ENCODE measurements around the gene ANP32A.
A peak's percentile ranks its signal among the peaks of the same experiment; 100 is the strongest.

Gene ANP32A

DNA sequence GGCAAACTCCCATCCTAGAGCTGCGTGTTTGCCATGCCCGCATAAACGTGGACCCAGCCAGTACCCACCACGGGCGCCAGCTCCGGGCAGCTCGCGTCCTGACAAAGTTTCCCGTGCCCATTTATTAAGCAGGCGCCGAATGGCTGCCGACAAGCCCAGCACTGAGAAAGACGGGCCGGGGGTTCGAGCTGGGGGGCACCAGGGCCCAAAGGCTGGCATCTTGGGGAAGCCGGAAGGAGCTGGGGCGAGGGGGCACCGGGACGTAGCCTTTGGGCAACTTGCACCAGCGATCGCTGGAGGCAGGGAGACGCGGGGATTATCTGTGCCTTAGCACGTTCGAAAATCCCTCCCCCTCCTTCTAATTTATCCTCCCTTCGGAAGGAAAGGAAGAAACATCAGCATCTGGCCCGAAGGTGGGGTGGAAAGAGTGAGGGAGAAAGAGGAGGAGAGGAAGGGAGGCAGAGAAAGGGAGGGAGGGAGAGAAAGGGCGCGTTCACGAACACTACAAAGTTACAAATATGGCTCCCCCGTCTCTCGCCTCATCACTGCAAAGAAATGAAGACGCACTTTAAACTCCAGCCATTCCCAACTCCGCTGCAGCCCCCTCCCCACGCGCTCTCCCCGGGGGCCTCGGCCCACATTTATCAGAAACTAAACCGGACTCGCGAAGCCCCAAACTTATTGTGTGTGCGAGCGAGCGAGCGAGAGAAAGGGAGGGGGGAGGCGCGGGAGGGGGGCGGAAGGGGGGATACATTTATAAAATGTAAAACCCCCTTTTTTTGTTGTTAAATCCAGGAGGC, 1.0 kb downstream of the ANP32A start:
- DNase-seq (ENCODE audit: low read depth in 2 of 2) = peak in 1 of 2 donors; percentile 5

DNA sequence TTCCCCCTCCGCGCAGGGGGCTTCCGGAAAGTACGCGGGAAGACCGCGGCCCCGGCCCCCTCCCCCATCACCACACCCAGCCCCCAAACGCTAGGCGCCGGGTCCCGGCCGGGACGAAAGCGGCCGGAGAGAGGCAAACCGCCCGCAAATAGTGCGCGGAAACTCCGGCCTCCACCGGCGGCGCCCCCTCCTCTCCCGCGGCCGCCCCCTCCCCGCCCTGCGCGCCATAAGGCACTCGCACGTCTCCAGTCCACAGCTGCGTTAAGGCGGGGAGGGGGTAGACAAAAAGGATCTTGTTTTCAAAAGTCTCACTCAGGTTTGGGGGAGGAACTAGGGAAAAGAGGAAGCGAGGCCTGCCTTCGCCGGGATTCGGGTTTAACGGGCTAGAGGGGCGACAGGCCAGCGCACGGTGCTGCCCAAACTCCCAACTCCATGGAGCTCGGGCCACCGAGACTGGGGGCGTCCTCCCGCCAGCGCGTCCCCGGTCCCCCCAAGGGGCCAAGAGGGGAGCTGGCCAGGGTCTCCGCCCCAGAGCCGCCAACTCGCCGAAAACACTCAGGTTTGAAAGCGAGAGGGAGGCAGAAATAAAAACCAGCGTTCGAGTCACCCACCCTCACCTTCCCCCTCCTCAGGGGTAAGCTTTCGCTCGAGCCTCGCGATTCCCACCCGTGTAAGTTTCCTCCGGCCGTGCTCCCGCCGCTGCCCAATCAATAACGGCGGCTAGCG, 1.8 kb downstream of the ANP32A start:
- DNase-seq (ENCODE audit: low read depth in 2 of 2) = no peak

DNA sequence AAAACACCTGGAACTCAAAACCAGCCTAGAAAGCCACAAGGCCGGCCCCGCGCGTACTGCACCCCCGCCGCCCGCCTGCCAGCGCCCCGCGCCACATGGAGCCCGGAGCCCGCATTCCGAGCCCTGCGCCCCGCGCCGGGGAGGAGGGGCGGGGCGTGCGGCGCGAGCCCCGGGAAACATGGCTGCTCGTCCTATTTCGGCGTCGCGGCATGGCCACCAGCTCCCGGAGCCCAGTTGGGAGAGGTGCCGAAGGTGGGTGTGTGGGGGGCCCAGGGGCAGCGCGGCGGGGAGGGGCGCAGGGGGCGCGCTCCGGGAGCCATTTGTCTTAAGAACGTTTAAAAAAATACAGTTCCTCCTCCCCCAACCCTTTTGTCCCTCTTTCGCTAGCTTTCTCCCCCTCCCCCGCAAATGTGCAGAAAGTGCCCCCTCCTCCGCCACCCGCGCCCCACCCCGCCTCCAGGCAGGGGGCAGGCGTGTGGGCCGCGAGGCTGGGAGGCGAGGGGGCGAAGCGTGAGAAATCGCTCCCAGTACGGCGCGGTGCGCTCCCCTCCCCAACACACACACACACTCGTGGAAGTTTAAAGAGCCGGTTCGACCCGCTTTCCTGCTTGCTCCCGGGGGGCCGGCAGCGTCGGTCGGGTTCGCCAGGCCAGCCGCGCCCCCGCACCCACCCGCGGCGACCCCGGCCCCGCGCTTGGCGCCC, 2.5 kb downstream of the ANP32A start:
- DNase-seq (ENCODE audit: low read depth in 2 of 2) = peak in 1 of 2 donors; percentile 45

GRCh38 chr15:68817304-68818065, 3.2 kb downstream of the ANP32A start:
- peak in 1 of 2 donors; percentile 45 for DNase-seq (ENCODE audit: low read depth in 2 of 2)

DNA sequence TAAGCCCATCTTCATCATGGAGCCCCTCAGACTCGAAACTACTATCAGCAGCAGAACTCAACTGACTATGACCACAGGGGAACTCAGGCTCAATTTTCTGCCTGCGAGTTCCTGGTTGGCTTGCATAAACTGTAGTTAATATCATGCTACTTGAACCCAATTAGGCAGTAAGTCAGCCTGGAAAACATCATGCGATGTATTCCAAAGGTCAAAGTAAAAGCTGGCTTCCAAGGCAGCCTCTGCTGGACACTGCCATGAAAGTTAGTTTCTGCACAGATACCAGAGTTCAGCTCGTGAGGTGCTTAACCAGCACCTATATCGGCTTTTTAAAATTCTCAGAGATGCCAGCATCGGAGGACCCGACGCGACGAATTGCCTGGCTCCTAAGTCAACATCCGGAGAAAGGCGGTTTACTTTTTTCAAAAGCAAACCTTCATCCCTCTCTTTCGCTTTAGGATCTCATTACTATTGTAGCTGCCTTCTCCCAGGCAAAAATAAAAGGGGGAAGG, 3.8 kb downstream of the ANP32A start:
- no peak for DNase-seq (ENCODE audit: low read depth in 2 of 2)

DNA sequence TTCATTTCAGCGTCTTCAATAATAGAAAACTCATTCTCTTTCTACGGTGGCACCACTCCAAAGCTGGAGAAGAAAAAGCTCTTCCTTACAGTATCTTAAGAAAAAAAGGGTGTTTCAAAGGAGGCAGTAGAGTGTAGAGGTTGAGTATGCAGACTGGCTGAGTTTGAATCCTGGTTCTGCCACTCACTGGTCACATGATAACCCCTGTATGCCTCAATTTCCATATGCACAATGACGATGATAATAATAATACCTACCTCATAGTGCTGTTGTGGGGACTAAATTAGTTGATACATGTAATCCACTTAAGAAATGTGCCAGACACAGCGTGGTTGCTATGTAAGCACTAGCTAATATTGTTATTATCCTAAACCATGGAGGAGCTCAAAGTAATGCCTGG, 4.5 kb downstream of the ANP32A start:
- DNase-seq (ENCODE audit: low read depth in 2 of 2) = no peak

DNA sequence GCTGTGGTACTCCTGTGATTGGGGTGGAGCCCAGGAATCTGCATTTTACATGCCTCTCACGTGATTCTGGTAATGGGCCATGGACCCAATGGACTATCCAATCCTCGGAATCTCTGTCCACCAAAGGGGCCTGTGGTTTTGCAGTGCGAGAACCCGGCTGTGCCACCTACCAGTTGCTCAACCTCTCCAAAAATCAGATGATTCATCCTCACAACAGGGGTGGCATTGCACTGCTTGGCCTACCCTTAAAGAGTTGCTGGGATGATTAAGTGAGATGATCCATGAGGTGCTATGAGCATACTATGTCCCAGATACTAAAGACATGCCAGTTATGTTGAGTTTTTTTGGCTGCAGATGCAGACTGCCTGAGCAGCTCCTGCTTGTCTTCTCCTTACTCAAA, 5.1 kb downstream of the ANP32A start:
- no peak for DNase-seq (ENCODE audit: low read depth in 2 of 2)

DNA sequence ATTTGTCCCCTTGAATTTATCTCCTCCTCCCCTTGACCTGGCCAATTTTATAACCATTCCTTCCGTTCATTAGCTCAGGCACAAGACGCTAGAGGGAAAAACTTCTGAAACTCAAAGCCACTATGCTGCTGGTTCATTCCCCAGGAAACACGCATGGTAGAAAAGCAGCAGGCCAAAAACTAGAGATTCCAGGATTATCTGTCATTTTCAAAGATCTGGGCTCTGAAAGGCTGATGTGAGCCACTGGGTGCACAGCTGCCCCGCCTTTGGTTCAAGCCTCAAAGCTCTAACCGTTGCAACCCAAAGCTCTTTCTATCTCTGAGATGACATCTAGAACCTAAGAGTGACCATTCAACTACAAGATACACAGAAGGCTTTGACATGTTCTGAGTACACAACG, 6.1 kb downstream of the ANP32A start:
- DNase-seq (ENCODE audit: low read depth in 2 of 2) = no peak

DNA sequence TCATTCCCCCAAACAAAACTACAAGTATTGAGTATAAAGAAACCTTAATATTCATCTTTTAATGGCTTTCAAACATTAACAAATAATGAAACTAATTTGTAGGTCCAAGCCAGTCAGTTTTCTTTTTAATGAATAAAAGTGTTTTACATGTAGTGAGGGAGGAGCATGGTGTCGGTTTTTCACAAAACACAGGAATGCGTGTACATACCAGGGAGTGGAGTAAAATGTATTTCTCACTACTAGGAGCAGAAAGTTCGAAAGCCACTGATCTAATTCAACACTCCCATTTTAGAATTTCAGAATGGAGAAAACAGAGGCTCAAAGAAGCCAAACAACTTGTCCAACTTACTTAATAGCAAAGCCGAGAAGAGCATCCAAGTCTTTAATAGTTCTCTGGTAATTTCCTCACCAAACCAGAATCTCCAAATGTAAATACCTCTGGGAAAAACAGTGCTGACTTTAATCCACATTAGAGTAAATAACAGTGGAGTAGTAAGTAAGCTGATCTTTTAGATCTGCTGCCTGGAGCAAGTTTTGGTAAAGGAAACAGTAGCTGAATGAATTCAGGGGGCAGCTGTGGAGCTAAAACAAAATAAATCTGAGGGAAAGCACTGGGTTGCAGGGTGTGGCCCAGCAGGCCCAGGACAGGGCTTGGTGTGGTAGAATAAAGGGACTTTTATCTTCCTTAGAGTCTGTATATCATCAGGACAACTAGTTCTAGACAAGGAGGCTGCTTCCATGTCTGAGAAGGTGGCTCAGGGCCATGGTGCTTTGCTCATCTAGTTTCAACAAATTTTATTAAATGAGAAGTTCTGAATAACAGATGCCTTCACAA, 7.9 kb downstream of the ANP32A start:
- no peak for DNase-seq (ENCODE audit: low read depth in 2 of 2)

DNA sequence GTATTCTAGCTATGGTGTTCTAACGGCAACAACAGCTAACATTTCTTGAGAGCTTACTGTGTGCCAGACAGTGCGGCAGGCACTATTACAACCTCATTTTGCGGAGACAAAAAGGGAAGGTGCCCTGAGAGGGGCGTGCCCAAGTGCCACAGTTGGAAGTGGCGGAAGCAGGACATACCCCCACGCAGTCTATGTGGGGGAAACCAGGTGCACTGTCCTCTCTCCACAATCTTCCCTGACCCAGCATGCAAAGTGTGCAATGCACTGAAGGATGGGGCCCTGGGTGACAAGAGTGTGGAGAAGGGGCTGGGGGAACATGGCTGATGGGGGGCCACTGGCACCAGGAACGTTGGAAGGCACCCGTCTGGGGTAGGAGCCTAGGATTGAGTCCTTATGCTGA, 8.6 kb downstream of the ANP32A start:
- no peak for DNase-seq (ENCODE audit: low read depth in 2 of 2)

- DNase-seq (ENCODE audit: low read depth in 2 of 2) = no peak
Measured at GRCh38 chr15:68809517-68809916, 11.2 kb downstream of the ANP32A start.

DNA sequence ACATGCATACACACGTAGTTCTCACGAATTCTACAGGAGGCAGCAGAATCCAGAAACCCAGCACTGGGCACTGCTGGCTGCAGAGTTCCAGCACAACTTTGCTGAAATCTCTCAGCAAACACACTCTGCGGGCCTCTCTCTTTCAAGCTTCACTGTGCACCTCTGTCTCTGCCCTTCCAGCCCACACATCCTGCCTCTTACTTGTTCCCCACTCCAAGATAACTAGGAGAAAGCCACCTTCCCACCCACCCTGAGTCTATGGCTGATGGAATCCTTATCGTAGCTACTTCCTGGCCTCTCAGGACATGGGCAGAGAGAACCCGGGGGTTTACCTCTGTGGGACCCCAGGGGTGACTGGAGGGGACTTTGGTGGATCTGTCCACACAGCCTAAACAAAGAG, 11.9 kb downstream of the ANP32A start:
- DNase-seq (ENCODE audit: low read depth in 2 of 2) = no peak

GRCh38 chr15:68808091-68808490, 12.6 kb downstream of the ANP32A start:
- no peak for DNase-seq (ENCODE audit: low read depth in 2 of 2)

- DNase-seq (ENCODE audit: low read depth in 2 of 2) = no peak
Measured at GRCh38 chr15:68807249-68807648, 13.4 kb downstream of the ANP32A start.

DNA sequence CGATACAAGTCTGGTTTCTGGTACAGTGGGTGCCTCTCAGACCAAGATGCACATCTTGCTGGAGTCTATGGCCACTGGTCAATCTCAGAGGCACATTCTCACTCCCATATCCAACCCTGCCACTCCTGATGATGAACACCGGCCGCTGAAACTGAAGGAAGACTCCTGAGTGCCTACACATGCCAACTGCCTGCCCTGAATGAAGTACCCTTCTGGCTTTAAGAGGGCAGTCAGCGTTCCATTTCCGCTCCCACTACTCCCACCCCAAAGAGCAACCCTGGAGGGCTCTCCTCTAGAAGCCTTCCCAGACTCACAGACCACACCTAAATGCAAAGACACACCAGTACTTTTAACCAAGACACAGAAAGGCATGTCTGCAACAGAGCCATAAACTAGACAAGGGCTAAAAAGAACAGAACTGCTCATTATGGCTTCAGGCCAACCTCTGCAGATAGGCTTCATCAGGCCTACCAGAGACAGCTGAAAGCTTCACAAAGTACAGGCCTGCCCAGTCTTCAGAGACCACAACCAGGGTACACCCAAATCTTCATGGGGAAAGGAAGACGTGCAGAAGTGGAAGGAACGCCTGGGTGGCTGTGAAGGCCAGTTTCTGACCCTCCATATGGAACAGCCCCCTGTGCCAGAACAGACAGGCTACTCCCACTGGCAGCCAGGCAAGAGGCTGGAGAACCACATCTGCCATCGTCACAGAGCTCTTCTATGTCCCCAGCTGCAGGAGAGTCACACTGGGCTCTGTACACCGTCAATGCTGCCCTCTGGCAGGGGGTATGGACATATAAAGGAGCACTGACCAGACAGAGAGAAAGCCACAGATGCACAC, 14.3 kb downstream of the ANP32A start:
- DNase-seq (ENCODE audit: low read depth in 2 of 2) = no peak

GRCh38 chr15:68802373-68802772, 18.3 kb downstream of the ANP32A start:
- DNase-seq (ENCODE audit: low read depth in 2 of 2) = no peak

DNA sequence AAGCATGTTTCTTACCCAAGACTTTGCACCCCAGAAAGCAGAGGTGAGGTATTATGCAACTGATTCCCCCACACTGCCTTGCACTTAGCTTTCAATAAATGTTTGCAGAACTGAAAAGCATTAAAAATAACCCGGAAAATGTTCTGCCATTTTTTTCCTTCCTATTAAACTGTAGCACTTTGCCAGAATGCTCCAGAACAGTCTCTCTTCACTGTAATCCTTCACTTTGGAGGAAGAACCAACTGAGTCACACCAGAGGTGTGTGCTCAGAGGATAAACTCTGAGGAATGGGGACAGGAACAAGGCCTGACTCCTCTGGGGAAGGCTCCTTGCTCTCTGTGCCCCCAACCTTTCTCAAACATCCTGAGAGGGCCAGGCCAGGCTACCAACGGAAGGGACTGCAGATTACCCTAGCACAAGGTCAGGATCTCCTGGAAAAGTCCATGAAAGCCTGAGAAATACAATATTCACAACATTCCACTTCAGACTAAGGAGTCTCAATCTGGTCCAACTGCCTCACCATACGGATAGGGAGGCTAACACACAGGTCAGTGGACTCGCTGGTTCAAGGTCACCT, 19.0 kb downstream of the ANP32A start:
- DNase-seq (ENCODE audit: low read depth in 2 of 2) = no peak

DNA sequence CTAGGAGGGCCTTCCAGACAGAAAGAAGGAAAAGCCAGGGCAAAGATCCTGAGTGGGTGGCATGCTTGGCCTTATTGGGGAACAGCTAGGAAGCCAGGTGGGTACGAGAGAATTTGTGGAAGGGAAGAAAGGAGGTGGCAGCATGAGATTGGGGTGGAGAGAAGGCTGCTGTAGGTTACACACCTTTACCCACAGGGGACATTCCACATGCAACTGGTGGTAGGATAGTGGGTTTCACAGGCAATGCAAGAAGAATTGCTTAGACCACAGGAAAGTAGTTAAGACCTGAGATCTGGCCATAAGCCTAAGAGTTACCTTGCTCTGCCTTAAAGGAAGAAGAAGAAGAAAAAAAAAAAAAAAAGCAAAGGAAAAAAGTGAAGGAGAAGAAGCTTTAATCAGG, 19.8 kb downstream of the ANP32A start:
- DNase-seq (ENCODE audit: low read depth in 2 of 2) = no peak

DNA sequence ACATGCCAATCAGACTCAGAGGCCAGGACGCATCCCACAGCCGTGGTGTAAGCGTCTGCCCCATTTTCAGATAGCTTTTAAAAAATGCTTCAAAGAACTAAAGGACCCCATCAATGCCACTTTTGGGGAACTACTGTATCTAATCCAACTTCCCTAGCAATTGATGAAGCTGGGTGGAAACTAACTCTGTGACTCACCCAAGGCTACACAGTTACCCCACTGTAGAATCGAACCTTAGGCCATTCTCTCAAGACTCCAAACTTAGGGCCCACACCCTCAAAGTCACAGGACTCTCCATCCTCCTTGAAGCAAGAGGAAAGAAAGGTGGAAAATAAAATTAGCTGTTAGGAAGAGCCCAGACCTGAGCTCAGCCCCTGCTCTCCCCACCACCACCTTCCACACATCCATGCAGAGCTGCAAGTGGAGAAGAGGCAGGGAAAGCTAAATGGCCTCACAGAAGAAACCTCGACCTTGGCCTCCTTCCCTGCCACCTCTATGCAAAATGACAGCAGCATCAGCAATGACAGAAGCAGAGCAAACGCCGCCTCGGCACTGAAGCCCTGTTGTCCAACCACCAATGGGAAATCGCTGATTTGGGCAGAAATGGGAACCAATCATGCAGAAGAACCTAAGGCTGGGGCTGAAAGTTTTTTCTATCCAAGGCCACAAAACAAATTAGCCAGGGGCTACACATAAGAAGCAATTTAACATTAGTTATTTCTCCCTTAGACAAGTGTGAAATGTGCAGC, 22.2 kb downstream of the ANP32A start:
- no peak for DNase-seq (ENCODE audit: low read depth in 2 of 2)
